ENCODE results near the gene PATE4. TPM values are rescaled to one million over a fixed set of nuclear protein-coding genes. Genes with fewer than 3 reads are reported as not detected.

Gene PATE4, protein sequence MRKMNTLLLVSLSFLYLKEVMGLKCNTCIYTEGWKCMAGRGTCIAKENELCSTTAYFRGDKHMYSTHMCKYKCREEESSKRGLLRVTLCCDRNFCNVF
- total RNA-seq: not detected in 2 replicates

DNA sequence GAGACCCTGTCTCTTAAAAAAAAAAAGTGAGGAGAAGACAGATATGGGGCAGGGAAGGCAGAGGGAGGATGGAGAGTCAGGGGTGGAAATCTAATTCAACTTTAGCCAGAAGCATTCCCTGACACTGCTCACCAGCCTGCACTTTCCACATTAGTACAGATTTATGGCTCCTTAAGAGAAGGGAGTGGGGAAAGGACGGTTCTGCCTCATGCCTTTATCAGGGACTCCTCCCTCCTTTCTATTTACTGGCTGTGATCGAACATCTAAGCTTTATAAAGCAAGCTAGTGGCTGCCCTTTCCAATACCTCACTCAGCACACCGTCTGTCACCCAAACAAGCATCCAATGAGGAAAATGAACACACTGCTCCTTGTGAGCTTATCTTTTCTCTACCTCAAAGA is at the start of gene PATE4:
Gene PATE4, plus strand, starts transcription at position 301 of the 400 bp plus-strand sequence. Its CDS starts 44 bp downstream, at position 345.

DNA sequence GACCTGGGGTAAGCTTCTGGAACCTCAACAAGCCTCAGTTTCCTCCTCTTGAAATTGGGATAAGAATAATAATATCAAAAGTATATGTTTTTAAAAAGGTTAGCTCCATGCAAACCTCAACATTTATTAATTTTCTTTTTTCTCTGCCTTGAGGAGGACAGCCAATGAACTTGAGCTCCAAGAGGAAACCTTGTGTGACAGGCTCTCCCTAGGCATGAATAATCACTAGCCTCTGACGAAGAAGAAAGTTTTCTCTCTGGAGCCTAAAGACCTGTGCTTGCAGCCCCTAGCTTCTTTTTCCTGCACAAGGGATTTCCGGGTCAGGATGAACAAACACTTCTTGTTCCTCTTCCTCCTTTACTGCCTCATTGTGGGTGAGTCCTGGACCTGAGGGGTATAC is 45.3 kb upstream of the PATE4 start, which contains the start of gene PATE3:
Gene PATE3, plus strand, starts transcription at position 301 of the 400 bp plus-strand sequence. Its CDS starts 25 bp downstream, at position 326.

DNA sequence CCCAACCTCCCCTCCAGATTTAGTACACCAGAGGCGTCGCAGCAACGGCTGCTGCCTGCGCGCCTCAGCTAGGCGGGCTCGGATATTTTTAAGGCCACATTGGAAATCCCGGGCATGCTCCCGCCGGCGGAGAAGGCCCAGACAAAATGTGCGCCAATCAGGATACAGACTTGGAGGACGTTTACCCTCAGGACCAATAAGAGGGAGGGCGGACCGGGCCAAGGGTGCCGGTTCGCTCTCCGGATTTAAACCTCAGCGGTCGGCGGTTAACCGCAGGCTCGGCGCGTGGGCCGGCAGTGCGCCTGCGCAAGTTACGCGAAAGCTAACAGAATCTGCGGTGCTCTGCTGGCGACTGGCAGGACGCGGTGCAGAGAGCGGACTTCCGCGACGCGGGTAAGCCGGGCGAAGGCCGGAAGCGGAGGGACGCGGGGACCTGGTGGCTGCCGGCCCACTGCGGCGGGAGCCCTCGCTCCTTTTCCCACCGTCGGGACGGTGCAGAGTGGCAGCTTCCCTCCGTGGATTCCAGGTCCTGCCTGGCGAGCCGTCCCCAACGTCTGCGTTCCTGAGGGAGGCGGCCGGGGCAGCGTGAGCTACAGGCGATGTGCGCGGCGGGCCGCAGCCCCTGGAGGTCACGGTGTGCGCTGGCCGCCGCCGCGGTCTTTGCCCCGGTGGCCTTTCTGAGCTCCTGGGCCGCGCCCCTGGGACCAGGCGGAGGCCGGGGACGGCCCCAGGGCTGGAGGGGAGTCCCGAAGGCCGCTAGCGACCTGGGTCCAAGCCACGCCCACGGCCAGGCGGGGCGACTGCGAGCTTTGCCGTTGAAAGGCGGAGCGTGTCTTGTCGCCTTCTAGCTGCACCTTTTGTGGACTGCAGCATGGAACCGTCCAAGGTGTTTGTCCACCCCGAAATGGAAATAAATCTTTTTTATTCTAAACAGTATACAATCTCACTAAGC is 54.5 kb downstream of the PATE4 start, which contains the start of gene HYLS1:
Gene HYLS1, plus strand, starts transcription at position 296 of the 952 bp plus-strand sequence. CDS start 11,701 bp downstream, outside the sequence.

Other genes with a start within 250 kb of the PATE4 start
- gene STT3A, start 240.5 kb upstream of the PATE4 start, total RNA-seq: 320 and 332 TPM in 2 replicates
- 16.1 and 20.5 TPM in 2 replicates for gene CHEK1, start 208.2 kb upstream of the PATE4 start, total RNA-seq
- not detected in 2 replicates for gene ACRV1, start 152.5 kb upstream of the PATE4 start, total RNA-seq
- not detected in 2 replicates for gene PATE1, start 87.0 kb upstream of the PATE4 start, total RNA-seq
- not detected in 2 replicates for gene PATE2, start 54.5 kb upstream of the PATE4 start, total RNA-seq
- gene PATE3, start 45.2 kb upstream of the PATE4 start, total RNA-seq: not detected in 2 replicates
- gene HYLS1, start 54.4 kb downstream of the PATE4 start, total RNA-seq: 3.7 and 4.9 TPM in 2 replicates
- 11.4 and 13.0 TPM in 2 replicates for gene PUS3, start 69.9 kb downstream of the PATE4 start, total RNA-seq
- gene DDX25, start 71.2 kb downstream of the PATE4 start, total RNA-seq: not detected in 2 replicates
- 0.14 TPM in 1 of 2 replicates, not detected in the other for gene VSIG10L2, start 112.7 kb downstream of the PATE4 start, total RNA-seq
- gene CDON, start 229.6 kb downstream of the PATE4 start, total RNA-seq: 8.8 and 16.9 TPM in 2 replicates